Loucy (cell line): ENCODE measurements around the gene PALS1.

ENCODE experiments used
- H2AFZ ChIP-seq: fragments of 200-600 bp; sonication (generic); 2 replicates; pipeline ENCODE4 v1.6.0; 2016; ENCODE audit warnings: antibody characterized with exemption, mild to moderate bottlenecking, low read length, moderate library complexity
- H3F3A ChIP-seq: fragments of 200-600 bp; 2 replicates; pipeline ENCODE4 v1.6.0; 2016; ENCODE audit warnings: antibody characterized with exemption, low read depth, mild to moderate bottlenecking
- H3K27me3 ChIP-seq: fragments of 200-600 bp; sonication (generic); 2 replicates; pipeline ENCODE4 v1.6.1; 2014; ENCODE audit warnings: low read length, mild to moderate bottlenecking; ENCODE audit not compliant: insufficient read depth, poor library complexity, severe bottlenecking
- H3K36me3 ChIP-seq: fragments of 200-600 bp; sonication (generic); 2 replicates; pipeline ENCODE4 v1.6.1; 2016; ENCODE audit warnings: low read length; ENCODE audit not compliant: insufficient read depth
- H3K4me1 ChIP-seq: fragments of 200-600 bp; sonication (generic); 2 replicates; pipeline ENCODE4 v1.5.1; 2014; ENCODE audit warnings: low read length, mild to moderate bottlenecking; ENCODE audit not compliant: insufficient read depth, poor library complexity, severe bottlenecking
- H3K4me2 ChIP-seq: fragments of 200-600 bp; sonication (generic); 2 replicates; pipeline ENCODE4 v1.6.0; 2014; ENCODE audit warnings: antibody characterized with exemption, low read length, low read depth, mild to moderate bottlenecking; ENCODE audit not compliant: poor library complexity, severe bottlenecking
- H3K4me3 ChIP-seq: fragments of 200-600 bp; sonication (generic); 2 replicates; pipeline ENCODE4 v1.5.1; 2014; ENCODE audit warnings: low read length, mild to moderate bottlenecking, mixed read lengths; ENCODE audit not compliant: poor library complexity, severe bottlenecking
- H3K79me2 ChIP-seq: fragments of 200-600 bp; sonication (generic); 2 replicates; pipeline ENCODE4 v1.6.1; 2014; ENCODE audit warnings: low read length; ENCODE audit not compliant: insufficient read depth
- H3K9ac ChIP-seq: fragments of 200-600 bp; sonication (generic); 2 replicates; pipeline ENCODE4 v1.6.0; 2014; ENCODE audit warnings: mild to moderate bottlenecking, low read depth, low read length, moderate library complexity; ENCODE audit not compliant: poor library complexity, severe bottlenecking
- H3K9me2 ChIP-seq: fragments of 200-600 bp; sonication (generic); replicated peaks from 2 replicates; pipeline ENCODE4 v1.6.1; 2016; ENCODE audit warnings: low read depth, low read length, mixed read lengths
- H3K9me3 ChIP-seq: fragments of 200-600 bp; sonication (generic); 2 replicates; pipeline ENCODE4 v1.6.1; 2014; ENCODE audit warnings: mild to moderate bottlenecking, antibody characterized with exemption, low read length, low read depth; ENCODE audit not compliant: insufficient read depth
- H4K20me1 ChIP-seq: fragments of 200-600 bp; sonication (generic); 2 replicates; pipeline ENCODE4 v1.6.0; 2014; ENCODE audit warnings: antibody characterized with exemption, low read length, mild to moderate bottlenecking; ENCODE audit not compliant: insufficient read depth, poor library complexity, severe bottlenecking
- EZH2phosphoT487 ChIP-seq: fragments of 200-600 bp; IDR thresholded peaks from 2 replicates; pipeline ENCODE4 v1.6.1; 2018; ENCODE audit warnings: antibody characterized with exemption, mild to moderate bottlenecking, moderate library complexity, borderline replicate concordance
- TF ChIP-seq, protein P1 (sequence below): fragments of 200-600 bp; sonication (generic); conservative IDR thresholded peaks from 2 replicates; pipeline ENCODE4 v1.5.1; 2014; ENCODE audit warnings: mild to moderate bottlenecking, antibody characterized with exemption, low read length

The PALS1 gene

DNA sequence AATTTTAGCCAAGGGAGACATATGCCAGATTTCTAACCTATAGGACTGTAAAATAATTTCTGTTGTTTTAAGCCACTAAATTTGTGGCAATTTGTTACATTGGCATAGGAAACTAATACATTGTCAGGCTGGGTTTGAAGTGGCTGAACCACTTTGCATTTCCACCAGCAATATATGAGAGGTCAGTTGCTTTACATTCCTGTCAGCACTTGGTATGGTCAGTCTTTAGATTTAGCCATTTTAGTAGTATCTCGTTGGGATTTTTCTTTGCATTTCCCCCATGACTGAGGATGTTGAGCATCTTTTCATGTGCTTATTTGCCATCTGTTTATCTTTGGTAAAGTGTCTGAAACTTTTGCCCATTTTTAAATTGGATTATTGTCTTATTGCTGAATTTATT is 3.9 kb downstream of the PALS1 start:
- Histone ChIP-seq H3K36me3 (no peaks in the 10 kb centered on the region), H3F3A (no peaks in the 10 kb centered on the region), H4K20me1 (peaks cover 37% of the 10 kb centered on the region), H3K9ac (no peak overlapping the region), H3K79me2 (peaks cover 71% of the 10 kb centered on the region), H3K27me3 (no peaks in the 10 kb centered on the region), H3K9me3 (no peaks in the 10 kb centered on the region), H3K4me1 (peaks cover 62% of the 10 kb centered on the region), H2AFZ (no peak overlapping the region), H3K4me3 (peak overlapping the region; percentile 34), H3K9me2 (no peaks in the 10 kb centered on the region), H3K4me2 (peak overlapping the region; percentile 61)
- TF ChIP-seq, protein P1, sequence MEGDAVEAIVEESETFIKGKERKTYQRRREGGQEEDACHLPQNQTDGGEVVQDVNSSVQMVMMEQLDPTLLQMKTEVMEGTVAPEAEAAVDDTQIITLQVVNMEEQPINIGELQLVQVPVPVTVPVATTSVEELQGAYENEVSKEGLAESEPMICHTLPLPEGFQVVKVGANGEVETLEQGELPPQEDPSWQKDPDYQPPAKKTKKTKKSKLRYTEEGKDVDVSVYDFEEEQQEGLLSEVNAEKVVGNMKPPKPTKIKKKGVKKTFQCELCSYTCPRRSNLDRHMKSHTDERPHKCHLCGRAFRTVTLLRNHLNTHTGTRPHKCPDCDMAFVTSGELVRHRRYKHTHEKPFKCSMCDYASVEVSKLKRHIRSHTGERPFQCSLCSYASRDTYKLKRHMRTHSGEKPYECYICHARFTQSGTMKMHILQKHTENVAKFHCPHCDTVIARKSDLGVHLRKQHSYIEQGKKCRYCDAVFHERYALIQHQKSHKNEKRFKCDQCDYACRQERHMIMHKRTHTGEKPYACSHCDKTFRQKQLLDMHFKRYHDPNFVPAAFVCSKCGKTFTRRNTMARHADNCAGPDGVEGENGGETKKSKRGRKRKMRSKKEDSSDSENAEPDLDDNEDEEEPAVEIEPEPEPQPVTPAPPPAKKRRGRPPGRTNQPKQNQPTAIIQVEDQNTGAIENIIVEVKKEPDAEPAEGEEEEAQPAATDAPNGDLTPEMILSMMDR, result no peak
- TF ChIP-seq EZH2phosphoT487, result no peak

DNA sequence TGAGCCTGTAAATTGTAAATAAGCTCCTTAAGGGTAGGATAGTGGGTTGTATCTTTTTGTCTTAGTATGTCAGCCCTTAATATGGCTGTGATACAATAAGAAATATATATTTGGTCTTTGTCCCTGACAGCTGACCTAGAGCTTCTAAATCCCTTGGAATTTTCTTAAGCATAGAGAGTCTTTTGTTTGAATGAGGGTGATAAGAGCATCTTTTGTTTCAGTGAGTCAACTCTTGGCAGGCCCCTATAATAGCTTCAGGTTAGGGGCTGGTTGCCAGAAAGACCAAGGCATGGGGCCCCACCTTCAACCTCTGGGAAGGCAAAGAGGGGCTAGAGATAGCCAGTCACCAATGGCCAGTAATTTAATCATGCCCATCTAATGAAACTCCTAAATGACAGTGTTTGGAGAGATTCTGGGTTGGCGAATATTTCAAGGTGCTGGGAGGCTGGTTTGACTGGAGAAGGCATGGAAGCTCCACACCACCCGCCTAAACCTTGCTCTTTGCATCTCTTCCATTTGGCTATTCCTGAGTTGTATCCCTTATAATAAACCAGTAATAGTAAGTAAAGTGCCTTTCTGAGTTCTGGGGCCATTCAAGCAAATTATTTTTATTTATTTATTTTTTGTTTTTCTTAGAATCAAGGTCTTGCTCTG is 10.5 kb downstream of the PALS1 start:
- peaks cover 13% of the 10 kb centered on the region for H4K20me1 ChIP-seq
- no peak overlapping the region for H3K4me3 ChIP-seq
- no peak overlapping the region for H3K4me2 ChIP-seq
- no peaks in the 10 kb centered on the region for H3K9me2 ChIP-seq
- H2AFZ ChIP-seq, result no peak overlapping the region
- H3K4me1 ChIP-seq, result peaks cover 26% of the 10 kb centered on the region
- no peaks in the 10 kb centered on the region for H3K36me3 ChIP-seq
- H3K27me3 ChIP-seq, result no peaks in the 10 kb centered on the region
- H3K9me3 ChIP-seq, result no peaks in the 10 kb centered on the region
- no peak for TF ChIP-seq EZH2phosphoT487
- TF ChIP-seq, protein P1, result no peak
- no peaks in the 10 kb centered on the region for H3F3A ChIP-seq
- peaks cover 76% of the 10 kb centered on the region for H3K79me2 ChIP-seq
- no peak overlapping the region for H3K9ac ChIP-seq

GRCh38 chr14:67253076-67253635 is 11.9 kb downstream of the PALS1 start:
- no peaks in the 10 kb centered on the region for H3K9me3 ChIP-seq
- no peaks in the 10 kb centered on the region for H3K9me2 ChIP-seq
- H4K20me1 ChIP-seq, result peaks cover 10% of the 10 kb centered on the region
- H3K4me1 ChIP-seq, result peaks cover 12% of the 10 kb centered on the region
- TF ChIP-seq, protein P1, result no peak
- TF ChIP-seq EZH2phosphoT487, result no peak
- H3K9ac ChIP-seq, result no peak overlapping the region
- H3K4me2 ChIP-seq, result no peak overlapping the region
- no peaks in the 10 kb centered on the region for H3K27me3 ChIP-seq
- H3K36me3 ChIP-seq, result no peaks in the 10 kb centered on the region
- peaks cover 74% of the 10 kb centered on the region for H3K79me2 ChIP-seq
- H2AFZ ChIP-seq, result no peak overlapping the region
- no peaks in the 10 kb centered on the region for H3F3A ChIP-seq
- H3K4me3 ChIP-seq, result no peak overlapping the region
